Measurements from ENCODE around the gene LDHAL6A. TPM values are rescaled to one million over a fixed set of nuclear protein-coding genes. Genes with fewer than 3 reads are reported as not detected.

Gene LDHAL6A
- polyA plus RNA-seq, 2 of the 4 experiments (the other 2 are of a cell fraction): not detected

DNA sequence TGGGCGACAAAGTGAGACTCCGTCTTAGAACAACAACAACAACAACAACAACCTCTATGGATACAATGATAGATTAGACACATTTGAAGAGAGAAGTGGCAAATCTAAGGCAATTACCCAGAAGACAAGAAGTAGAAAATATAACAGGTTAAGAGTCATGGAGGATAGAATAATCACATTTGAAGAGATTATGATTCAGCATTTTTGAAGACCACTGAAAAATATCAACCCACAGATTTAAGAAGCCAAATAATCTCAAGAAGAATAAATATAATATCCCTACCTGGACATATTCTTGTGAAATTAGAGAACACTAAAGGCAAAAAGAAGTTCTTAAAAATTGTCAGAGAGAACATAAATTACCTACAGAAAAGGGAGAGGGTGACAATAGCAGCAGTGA lies 35.6 kb upstream of the LDHAL6A start:
- WGBS (ENCODE audit: missing lambda C conversion rate): 88% methylated on average over 2 of the region's 2 CpGs
- ATAC-seq: no peak
- H3K4me3 ChIP-seq: no peak overlapping the region
- ChIA-PET POLR2A (no interaction called here), CTCF (interaction anchor here (0.5 kb wide), 1 partner anchor 144 kb away, joined by 3 read pairs; no protein-coding TSS in a partner anchor)
- no peak for FAIRE-seq
- no peak for DNase-seq (ENCODE audit: low read depth in 1 of 2, low spot score in 1 of 2)
- no peaks in the 10 kb centered on the region for H3K4me1 ChIP-seq
- TF ChIP-seq MAFK (IDR thresholded peaks at IDR 0.05; ENCODE audit: partially characterized antibody) (peak; percentile 45), CHD4 (IDR thresholded peaks at IDR 0.05; ENCODE audit: borderline replicate concordance) (no peak)
- TF ChIP-seq, protein P1, sequence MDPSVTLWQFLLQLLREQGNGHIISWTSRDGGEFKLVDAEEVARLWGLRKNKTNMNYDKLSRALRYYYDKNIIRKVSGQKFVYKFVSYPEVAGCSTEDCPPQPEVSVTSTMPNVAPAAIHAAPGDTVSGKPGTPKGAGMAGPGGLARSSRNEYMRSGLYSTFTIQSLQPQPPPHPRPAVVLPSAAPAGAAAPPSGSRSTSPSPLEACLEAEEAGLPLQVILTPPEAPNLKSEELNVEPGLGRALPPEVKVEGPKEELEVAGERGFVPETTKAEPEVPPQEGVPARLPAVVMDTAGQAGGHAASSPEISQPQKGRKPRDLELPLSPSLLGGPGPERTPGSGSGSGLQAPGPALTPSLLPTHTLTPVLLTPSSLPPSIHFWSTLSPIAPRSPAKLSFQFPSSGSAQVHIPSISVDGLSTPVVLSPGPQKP (IDR thresholded peaks at IDR 0.05; ENCODE audit: low read depth, low read length): no peak
- no peak overlapping the region for H3K4me2 ChIP-seq
- no peak overlapping the region; a peak in 1 of 6 replicates for H3K27ac ChIP-seq
- no peaks in the 10 kb centered on the region for H3K9me3 ChIP-seq

DNA sequence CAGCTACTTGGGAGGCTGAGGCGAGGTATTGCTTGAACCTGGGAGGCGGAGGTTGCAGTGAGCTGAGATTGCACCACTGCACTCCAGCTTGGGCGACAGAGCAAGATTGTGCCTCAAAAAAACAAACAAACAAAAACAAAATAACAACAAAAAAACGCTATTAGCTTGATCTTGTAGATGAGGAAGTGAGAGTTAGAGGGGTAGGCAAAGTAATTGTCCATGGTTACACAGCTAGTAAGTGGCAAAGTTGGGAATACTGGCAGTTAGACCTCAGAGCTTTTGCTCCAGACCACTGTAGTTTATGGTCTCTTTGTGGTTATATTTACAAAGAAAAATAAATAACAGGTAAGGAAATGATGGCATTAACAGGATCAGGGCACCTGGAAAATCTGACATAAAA lies 28.4 kb upstream of the LDHAL6A start:
- H3K4me3 ChIP-seq: no peak overlapping the region
- no peak for FAIRE-seq
- TF ChIP-seq TP53 (CRISPR knock-in tag; IDR thresholded peaks at IDR 0.05) (no peak), RCOR1 (IDR thresholded peaks at IDR 0.05; ENCODE audit: low read depth, low read length) (no peak), HDAC2 (IDR thresholded peaks at IDR 0.05) (no peak), SMC3 (IDR thresholded peaks at IDR 0.05) (no peak), KDM5A (IDR thresholded peaks at IDR 0.05) (no peak), EHF (CRISPR knock-in tag; IDR thresholded peaks at IDR 0.05) (no peak), CHD4 (IDR thresholded peaks at IDR 0.05; ENCODE audit: borderline replicate concordance) (no peak), FOSL2 (IDR thresholded peaks at IDR 0.05) (no peak), FOSL2 (CRISPR knock-in tag; IDR thresholded peaks at IDR 0.05) (no peak)
- TF ChIP-seq, protein P1 (IDR thresholded peaks at IDR 0.05; ENCODE audit: low read depth, low read length): no peak
- TF ChIP-seq, protein P2, sequence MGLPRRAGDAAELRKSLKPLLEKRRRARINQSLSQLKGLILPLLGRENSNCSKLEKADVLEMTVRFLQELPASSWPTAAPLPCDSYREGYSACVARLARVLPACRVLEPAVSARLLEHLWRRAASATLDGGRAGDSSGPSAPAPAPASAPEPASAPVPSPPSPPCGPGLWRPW (IDR thresholded peaks at IDR 0.05): no peak
- H3K4me2 ChIP-seq: no peak overlapping the region
- DNase-seq (ENCODE audit: low read depth in 1 of 2, low spot score in 1 of 2): no peak
- H3K4me1 ChIP-seq: no peaks in the 10 kb centered on the region; the same call in 2 of the 3 replicates
- no peak overlapping the region for H3K27ac ChIP-seq
- WGBS (ENCODE audit: missing lambda C conversion rate): 80% methylated on average over 4 of the region's 4 CpGs
- ATAC-seq: no peak
- ChIA-PET CTCF (interaction anchor here (0.6 to 1.6 kb wide), 4 partner anchors 13 to 333 kb away, joined by 3 to 4 read pairs (median 3); no protein-coding TSS in a partner anchor), POLR2A (interaction anchor here (0.7 kb wide), 1 partner anchor 99 kb away, joined by 5 read pairs; no protein-coding TSS in a partner anchor)
- no peaks in the 10 kb centered on the region for H3K9me3 ChIP-seq

DNA sequence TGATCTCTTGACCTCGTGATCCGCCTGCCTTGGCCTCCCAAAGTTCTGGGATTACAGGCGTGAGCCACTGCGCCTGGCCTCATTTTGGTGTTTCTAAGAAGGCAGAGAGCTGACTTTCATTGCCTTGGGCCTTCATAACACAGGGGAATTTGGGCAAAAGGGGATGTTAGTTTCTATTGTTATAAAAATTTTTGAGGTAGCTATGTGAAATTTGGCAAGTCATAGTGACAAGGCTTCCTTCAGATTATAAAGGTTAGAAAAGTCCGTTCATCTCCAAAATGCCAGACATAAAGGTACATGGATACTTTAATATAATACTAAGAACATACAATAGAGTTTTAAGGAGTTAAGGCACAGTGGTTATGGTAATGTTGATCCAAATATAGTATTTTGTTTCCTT lies 26.3 kb upstream of the LDHAL6A start:
- Histone ChIP-seq H3K4me3 (no peak overlapping the region), H3K4me2 (no peak overlapping the region), H3K9me3 (no peaks in the 10 kb centered on the region), H3K4me1 (no peaks in the 10 kb centered on the region; the same call in 2 of the 3 replicates), H3K27ac (no peak overlapping the region)
- WGBS (ENCODE audit: missing lambda C conversion rate): 76% methylated on average over 5 of the region's 5 CpGs
- ATAC-seq (no peak), DNase-seq (ENCODE audit: low read depth in 1 of 2, low spot score in 1 of 2) (no peak), FAIRE-seq (no peak)
- POLR2A ChIA-PET: interaction anchor here (0.7 kb wide), 1 partner anchor 1697 kb away, joined by 3 read pairs; no protein-coding TSS in a partner anchor
- no peak for TF ChIP-seq RAD21 (conservative IDR thresholded peaks at IDR 0.05 in 1 of 2, IDR thresholded peaks at IDR 0.05 in 1 of 2)
- no peak for TF ChIP-seq CHD2 (IDR thresholded peaks at IDR 0.05; ENCODE audit: low read length, partially characterized antibody)
- peak; percentile 38; the same call in 1 of the 2 replicates for TF ChIP-seq NFE2L2 (conservative IDR thresholded peaks at IDR 0.05; ENCODE audit: low read length)
- CTCF ChIA-PET: interaction anchor here (0.6 to 1.2 kb wide), 2 partner anchors 10 to 344 kb away, joined by 3 read pairs; no protein-coding TSS in a partner anchor

GRCh38 chr11:18438691-18439090 lies 17.0 kb upstream of the LDHAL6A start:
- H3K27ac ChIP-seq: no peak overlapping the region
- TF ChIP-seq POLR2AphosphoS2 (conservative IDR thresholded peaks at IDR 0.05; ENCODE audit: low read length) (no peak), RFX5 (IDR thresholded peaks at IDR 0.05) (no peak), BHLHE40 (IDR thresholded peaks at IDR 0.05; ENCODE audit: low read depth, low read length) (no peak), HDAC2 (IDR thresholded peaks at IDR 0.05) (no peak)
- TF ChIP-seq, protein P3, sequence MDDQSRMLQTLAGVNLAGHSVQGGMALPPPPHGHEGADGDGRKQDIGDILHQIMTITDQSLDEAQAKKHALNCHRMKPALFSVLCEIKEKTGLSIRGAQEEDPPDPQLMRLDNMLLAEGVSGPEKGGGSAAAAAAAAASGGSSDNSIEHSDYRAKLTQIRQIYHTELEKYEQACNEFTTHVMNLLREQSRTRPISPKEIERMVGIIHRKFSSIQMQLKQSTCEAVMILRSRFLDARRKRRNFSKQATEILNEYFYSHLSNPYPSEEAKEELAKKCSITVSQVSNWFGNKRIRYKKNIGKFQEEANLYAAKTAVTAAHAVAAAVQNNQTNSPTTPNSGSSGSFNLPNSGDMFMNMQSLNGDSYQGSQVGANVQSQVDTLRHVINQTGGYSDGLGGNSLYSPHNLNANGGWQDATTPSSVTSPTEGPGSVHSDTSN (IDR thresholded peaks at IDR 0.05): no peak
- CTCF ChIA-PET: interaction anchor here (1.8 kb wide), 1 partner anchor 11 kb away, joined by 4 read pairs; no protein-coding TSS in a partner anchor
- no peak for DNase-seq (ENCODE audit: low read depth in 1 of 2, low spot score in 1 of 2)
- H3K4me3 ChIP-seq: no peak overlapping the region
- WGBS (ENCODE audit: missing lambda C conversion rate): 49% methylated on average over 2 of the region's 2 CpGs
- no peak for FAIRE-seq
- POLR2A ChIA-PET: no interaction called here
- no peaks in the 10 kb centered on the region for H3K4me1 ChIP-seq
- no peak overlapping the region for H3K4me2 ChIP-seq
- ATAC-seq: no peak
- no peaks in the 10 kb centered on the region for H3K9me3 ChIP-seq

Measured in A549 (cell line).